ENCODE data around the gene PHF2. TPM values are rescaled to one million over a fixed set of nuclear protein-coding genes. Genes with fewer than 3 reads are reported as not detected.
"Not testable (repeated sequence)": the region's sequence is repeated elsewhere in the genome, so short reads cannot be mapped to it uniquely, and the experiment has no call there.

PHF2 gene
- total and polyA plus RNA-seq, 2 of the 4 experiments (the other 2 are of a cell fraction) = 5.9 to 9.5 TPM

- H3K4ac ChIP-seq (ENCODE audit: low read depth, low read length); POLR2A ChIA-PET (ENCODE audit: unreplicated experiment); H3K27ac ChIP-seq (ENCODE audit: insufficient read depth, low read length); H2BK120ac ChIP-seq (ENCODE audit: low read depth, low read length); H4K5ac ChIP-seq (ENCODE audit: low read depth, low read length); H2AK5ac ChIP-seq (ENCODE audit: low read depth, low read length); H3K4me2 ChIP-seq (ENCODE audit: low read depth, low read length); H3K23ac ChIP-seq (ENCODE audit: low read depth, low read length); BruUV-seq (replicated peaks); dilution Hi-C loops (cut with HindIII; ENCODE audit: low sequenced_read_pairs, unreplicated experiment); H4K91ac ChIP-seq (ENCODE audit: insufficient read depth, low read depth, low read length); H3K79me1 ChIP-seq (ENCODE audit: low read depth in 1 of 2, low read length in 2 of 2); H4K8ac ChIP-seq (ENCODE audit: low read depth in 2 of 2, low read length in 2 of 2); H2AFZ ChIP-seq (replicated peaks; ENCODE audit: low read length, poor library complexity); in situ Hi-C loops (cut with MboI; ENCODE audit: low sequenced_read_pairs); H3K9me1 ChIP-seq (ENCODE audit: insufficient read depth, low read length); H3K4me3 ChIP-seq (ENCODE audit: insufficient read depth, low read depth, low read length); H3K4me1 ChIP-seq (ENCODE audit: control insufficient read depth, insufficient read depth, low read length); H2BK20ac ChIP-seq (ENCODE audit: low read depth, low read length); H3K14ac ChIP-seq (replicated peaks; ENCODE audit: low read depth, low read length); H3K9ac ChIP-seq (ENCODE audit: low read depth, low read length); H3K18ac ChIP-seq (ENCODE audit: low read depth, low read length); H2BK15ac ChIP-seq (ENCODE audit: low read depth, low read length); H3K9me3 ChIP-seq (ENCODE audit: control insufficient read depth, insufficient read depth, low read length); H3K56ac ChIP-seq (ENCODE audit: extremely low read depth, insufficient read depth, low read length); ATAC-seq (ENCODE audit: low read depth); CTCF ChIA-PET; H3K27me3 ChIP-seq (ENCODE audit: control insufficient read depth, insufficient read depth, low read length); H2BK5ac ChIP-seq (ENCODE audit: low read depth, low read length, poor library complexity, severe bottlenecking); DNase-seq; H2AK9ac ChIP-seq (replicated peaks; ENCODE audit: low read depth, low read length, poor library complexity): not testable (repeated sequence)
- Histone ChIP-seq H3K36me3 (ENCODE audit: control insufficient read depth, insufficient read depth, low read length) (peaks cover 35% of the 10 kb centered on the region), H4K20me1 (ENCODE audit: insufficient read depth, low read length) (peaks cover 11% of the 10 kb centered on the region)
- no CpG with 5 or more reads among the region's 6 CpGs for WGBS, 2 experiments (ENCODE audit: extremely low coverage in 2 of 2, insufficient read length in 1 of 2)
- intact Hi-C loops (cut with micrococcal nuclease) = loop anchor here (5.0 kb wide), 1 partner anchor 89 kb away; the partner anchor contains the start of gene PHF2
Observed at GRCh38 chr9:93666439-93666784, 90.0 kb downstream of the PHF2 start.
